Activated CD8-positive, alpha-beta memory T cell treated with anti-CD3 and anti-CD28 coated beads, Interleukin-2, amount 50 U/mL, for 24 hours (primary cell): Measurements from ENCODE around the gene KEL.

ENCODE experiments used
- DNase-seq: peaks from one replicate; pipeline ENCODE4 v3.0.0-alpha.2; 2020; ENCODE audit errors: extremely low read depth

The KEL gene

GRCh38 chr7:142896741-142897379 lies 65.3 kb downstream of the KEL start:
- DNase-seq: no peak

- DNase-seq: no peak
Measured at GRCh38 chr7:142896151-142896550, 66.0 kb downstream of the KEL start.

- DNase-seq: no peak
Measured at GRCh38 chr7:142894985-142895593, 67.1 kb downstream of the KEL start.

- DNase-seq: no peak
Measured at GRCh38 chr7:142894112-142894984, 67.8 kb downstream of the KEL start.

GRCh38 chr7:142892951-142893350 lies 69.2 kb downstream of the KEL start:
- DNase-seq: no peak

GRCh38 chr7:142891490-142892082 lies 70.6 kb downstream of the KEL start:
- DNase-seq: no peak
